GM21515 (cell line): Measurements from ENCODE around the gene SCNN1A.

Experiments used
- ATAC-seq: cut with Tn5 transposase; IDR thresholded peaks from one replicate; pipeline ENCODE4 v1.9.1; 2021; ENCODE audit not compliant: unreplicated experiment

The SCNN1A gene

GRCh38 chr12:6301721-6302120 lies 73.6 kb downstream of the SCNN1A start:
- no peak for ATAC-seq

DNA sequence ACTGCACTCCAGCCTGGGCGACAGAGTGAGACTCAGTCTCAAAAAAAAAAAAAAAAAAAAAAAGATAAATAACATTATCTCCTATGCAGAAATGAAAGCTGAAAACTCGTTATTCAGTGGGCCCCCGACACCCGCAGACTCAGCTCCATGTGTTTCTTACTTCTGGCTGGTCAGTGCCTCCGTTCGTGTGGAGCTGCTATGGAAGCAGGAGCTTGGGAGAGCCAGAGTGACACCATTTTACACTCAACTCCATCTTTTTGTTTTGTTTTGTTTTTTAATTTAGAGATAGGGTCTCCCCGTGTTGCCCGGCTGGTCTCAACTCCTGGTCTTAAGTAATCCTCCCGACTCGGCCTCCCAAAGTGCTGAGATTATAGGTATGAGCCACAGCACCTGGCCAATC lies 78.2 kb downstream of the SCNN1A start:
- ATAC-seq, result no peak
